ENCODE measurements around the gene GNPDA2.

DNA sequence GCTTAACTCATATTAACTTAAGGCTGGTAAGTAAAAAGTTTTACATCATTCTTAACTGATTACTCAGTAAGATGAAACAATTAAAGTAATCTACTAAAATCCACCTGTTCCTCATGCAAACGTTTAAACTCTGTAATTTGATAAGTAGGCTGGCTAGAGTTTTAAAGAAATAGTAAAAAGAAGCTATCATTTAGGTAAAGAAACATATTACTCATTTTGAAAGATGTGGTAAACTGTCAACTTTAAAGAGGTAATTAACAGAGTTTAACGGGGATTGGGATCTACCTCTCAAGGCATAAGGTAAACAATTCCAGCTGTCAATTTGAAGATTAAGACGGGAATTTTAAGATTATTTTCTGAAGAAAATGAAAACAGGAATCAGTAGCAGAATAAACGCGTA, 9.8 kb downstream of the GNPDA2 start:
- TF ChIP-seq ELF4 (IDR thresholded peaks at IDR 0.05) (no peak), FOXM1 (IDR thresholded peaks at IDR 0.05; ENCODE audit: borderline replicate concordance) (no peak), ZNF384 (IDR thresholded peaks at IDR 0.05) (no peak), SUZ12 (IDR thresholded peaks at IDR 0.05) (no peak), NFRKB (IDR thresholded peaks at IDR 0.05) (no peak), TARDBP (IDR thresholded peaks at IDR 0.05) (no peak), SP1 (IDR thresholded peaks at IDR 0.05) (no peak), HDGF (IDR thresholded peaks at IDR 0.05; ENCODE audit: borderline replicate concordance) (no peak)

All from HEK293T (cell line).